Ovary (tissue), 9 donors: ENCODE measurements around the gene CMTM5. TPM values are rescaled to one million over a fixed set of nuclear protein-coding genes. Genes with fewer than 3 reads are reported as not detected.

Source experiments
- DNase-seq, 5 donors: peaks; one replicate each; pipeline ENCODE4 v3.0.0-alpha.2; 2019 to 2020
- H3K27ac ChIP-seq, 2 donors: fragments of 200-600 bp; one replicate each; pipeline versions ENCODE4 v1.5.1 to v1.8.0; 2019 to 2022
- H3K27me3 ChIP-seq: fragments of 200-600 bp; one replicate; pipeline ENCODE4 v1.8.0; 2022
- H3K36me3 ChIP-seq: fragments of 200-600 bp; sonication (generic); one replicate; pipeline ENCODE4 v1.5.1; 2019
- H3K4me1 ChIP-seq: one replicate; pipeline ENCODE4 v1.8.1; 2013; ENCODE audit warnings: mild to moderate bottlenecking, moderate library complexity; ENCODE audit not compliant: insufficient read depth
- H3K4me3 ChIP-seq: fragments of 200-600 bp; sonication (generic); one replicate; pipeline ENCODE4 v1.5.1; 2017
- H3K9me3 ChIP-seq, 2 donors: fragments of 200-600 bp in 1 of 2; sonication (generic) in 1 of 2; one replicate each; pipeline versions ENCODE4 v1.5.1 to v1.8.1; 2013 to 2019; ENCODE audit warnings: mild to moderate bottlenecking in 1 of 2, moderate library complexity in 1 of 2
- CTCF ChIP-seq, 3 donors: fragments of 450-650 bp in 2 of 3; fragments of 200-600 bp in 1 of 3; IDR thresholded peaks; one replicate each; pipeline versions ENCODE4 v1.5.1 to v1.8.0; 2016 to 2022; ENCODE audit warnings: antibody characterized with exemption in 3 of 3, mild to moderate bottlenecking in 1 of 3
- EP300 ChIP-seq: sonication (generic); formaldehyde crosslinking; IDR thresholded peaks from one replicate; pipeline ENCODE4 v1.6.1; 2017; ENCODE audit warnings: antibody characterized with exemption
- POLR2A ChIP-seq: fragments of 450-650 bp; IDR thresholded peaks from one replicate; pipeline ENCODE4 v1.6.1; 2017; ENCODE audit warnings: antibody characterized with exemption, mild to moderate bottlenecking, moderate library complexity
- WGBS, 3 donors: extraction: QIAGEN DNeasy Blood & Tissue Kit in 1 of 3; methylation state at CpG; one replicate each; pipeline versions ENCODE4 v1.1.5 to v1.1.7; 2013 to 2017; 5-methylcytosine and 5-hydroxymethylcytosine counted together
- intact Hi-C, 4 donors: fragments of 100-400 bp; cut with DNase I; formaldehyde crosslinking; loops; one replicate each; pipeline versions ENCODE4 v1.11.0 to v1.15.1; 2022 to 2023
- polyA plus RNA-seq, 2 donors: library from polyadenylated mRNA; stranded (reverse); fragments of 200-250 nt in 1 of 2; fragments of 350-450 nt in 1 of 2; fragmentation: Illumina TruSeq in 1 of 2; extraction: RNeasy Lipid Tissue Mini Kit (QIAGEN cat#74804) in 1 of 2; gene quantifications; one replicate each; pipeline ENCODE4 v1.2.3, GENCODE V29; 2013 to 2014
- total RNA-seq, 7 donors: library from RNA; depleted of rRNA in 2 of 7; stranded (reverse); fragments of >200 nt in 2 of 7; fragmentation: NEBNext Ultra II Directional in 3 of 7; extraction: Animal tissue kit (Norgen Biotek cat#: 25700) in 3 of 7; gene quantifications; one replicate each; pipeline versions ENCODE4 v1.1.0 to v1.2.4, GENCODE V29; 2016 to 2023
- donor health status: DM: no; HTN: no; CAD: no; lungs with moderate emphysema.
- donor health status: DM: no; HTN: no; CAD: no.
- donor health status: Bipolar disorder and iron deficiency.
- donor health status: DM: yes; HTN: yes; CAD: no.
- donor health status: DM: no; HTN: no; CAD: no.
- donor health status: DM: yes; HTN: yes; CAD: no.

CMTM5 gene
- total and polyA plus RNA-seq, 9 donors, result 0.16 to 1.1 (median 0.48) TPM; not detected in 6

GRCh38 chr14:23401291-23401690 lies 24.4 kb downstream of the CMTM5 start:
- Histone ChIP-seq H3K9me3 (no peaks in the 10 kb centered on the region), H3K4me1 (no peaks in the 10 kb centered on the region), H3K27me3 (no peaks in the 10 kb centered on the region), H3K27ac (no peak overlapping the region), H3K4me3 (no peak overlapping the region), H3K36me3 (no peaks in the 10 kb centered on the region)
- no peak for DNase-seq
- no peak for TF ChIP-seq EP300
- TF ChIP-seq POLR2A, result no peak
- TF ChIP-seq CTCF (IDR thresholded peaks at IDR 0.05), result no peak
- intact Hi-C loops, result no loop called here
- WGBS, 3 donors, result 74 to 85% (median 75%) methylated on average over 4 of the region's 4 CpGs

- TF ChIP-seq EP300 (no peak), CTCF (IDR thresholded peaks at IDR 0.05) (no peak), POLR2A (no peak)
- no peaks in the 10 kb centered on the region for H3K4me1 ChIP-seq
- 45 to 50% (median 49%) methylated on average over 22 to 25 of the region's 25 CpGs for WGBS, 3 donors
- H3K27me3 ChIP-seq, result no peaks in the 10 kb centered on the region
- no peak overlapping the region for H3K4me3 ChIP-seq
- intact Hi-C loops, result no loop called here
- no peak for DNase-seq
- no peaks in the 10 kb centered on the region for H3K9me3 ChIP-seq
- no peaks in the 10 kb centered on the region for H3K36me3 ChIP-seq
- no peak overlapping the region for H3K27ac ChIP-seq
Observed at GRCh38 chr14:23402296-23403138, 25.7 kb downstream of the CMTM5 start.

GRCh38 chr14:23403139-23403438 lies 26.2 kb downstream of the CMTM5 start:
- H3K36me3 ChIP-seq, result no peaks in the 10 kb centered on the region
- no peak overlapping the region for H3K27ac ChIP-seq
- no peak for TF ChIP-seq POLR2A
- TF ChIP-seq EP300, result no peak
- TF ChIP-seq CTCF (IDR thresholded peaks at IDR 0.05), result no peak
- intact Hi-C loops, result no loop called here
- H3K4me1 ChIP-seq, result no peaks in the 10 kb centered on the region
- DNase-seq, result no peak
- H3K4me3 ChIP-seq, result no peak overlapping the region
- no peaks in the 10 kb centered on the region for H3K27me3 ChIP-seq
- no peaks in the 10 kb centered on the region for H3K9me3 ChIP-seq
- 53 to 60% (median 53%) methylated on average over 7 of the region's 7 CpGs for WGBS, 3 donors

GRCh38 chr14:23403908-23404307 lies 27.1 kb downstream of the CMTM5 start:
- DNase-seq, result no peak
- TF ChIP-seq EP300 (no peak), POLR2A (no peak), CTCF (IDR thresholded peaks at IDR 0.05) (no peak)
- 68 to 83% (median 72%) methylated on average over 4 of the region's 4 CpGs for WGBS, 3 donors
- intact Hi-C loops, result no loop called here
- Histone ChIP-seq H3K27me3 (no peaks in the 10 kb centered on the region), H3K4me1 (no peaks in the 10 kb centered on the region), H3K4me3 (no peak overlapping the region), H3K36me3 (no peaks in the 10 kb centered on the region), H3K9me3 (no peaks in the 10 kb centered on the region), H3K27ac (no peak overlapping the region)
